Measurements from ENCODE around the gene S100B. TPM values are rescaled to one million over a fixed set of nuclear protein-coding genes. Genes with fewer than 3 reads are reported as not detected.

Gene S100B
- total and polyA plus RNA-seq, 2 of the 8 experiments (the other 6 are each of a cell fraction or from before 2014, with no cell fraction given), result 0.36 to 0.69 TPM

DNA sequence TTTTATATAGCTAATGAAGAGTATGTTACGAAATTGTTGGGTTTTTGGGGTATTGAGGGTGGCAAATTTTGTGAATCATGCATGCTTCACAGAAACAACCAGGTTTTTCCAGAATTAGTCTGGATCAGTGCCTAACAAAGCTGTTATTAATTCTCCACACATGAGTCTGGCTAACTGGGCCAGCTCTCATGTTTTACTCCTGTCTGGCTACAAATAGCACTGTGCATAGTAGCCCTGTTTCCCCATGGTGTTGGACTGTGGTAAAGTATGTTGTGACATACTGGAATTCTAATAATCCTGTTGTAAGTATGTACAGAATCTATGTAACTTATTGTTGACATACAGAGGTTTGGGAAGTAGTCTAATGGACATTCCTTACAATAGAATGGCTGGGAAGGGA lies 35.8 kb downstream of the S100B start:
- H2BK12ac ChIP-seq (ENCODE audit: low read depth, low read length), result no peak overlapping the region
- peaks cover 4 to 22% (median 13%) of the 10 kb centered on the region in 4 experiments; a peak in 5 of 8 replicates for H3K36me3 ChIP-seq (ENCODE audit: control insufficient read depth in 2 of 4, insufficient read depth in 4 of 4, low read length in 3 of 4)
- no peak for TF ChIP-seq RBBP5 (IDR thresholded peaks at IDR 0.05; ENCODE audit: borderline replicate concordance, low read depth, low read length)
- TF ChIP-seq TAF7 (optimal IDR thresholded peaks at IDR 0.05; ENCODE audit: borderline replicate concordance, low read depth, low read length), result no peak
- no peak for TF ChIP-seq POLR2AphosphoS5 (IDR thresholded peaks at IDR 0.05; ENCODE audit: low read depth, low read length)
- TF ChIP-seq KDM5A (IDR thresholded peaks at IDR 0.05; ENCODE audit: low read length), result no peak
- no peak for TF ChIP-seq EGR1 (IDR thresholded peaks at IDR 0.05; ENCODE audit: borderline replicate concordance, low read depth, low read length)
- TF ChIP-seq, protein P1, sequence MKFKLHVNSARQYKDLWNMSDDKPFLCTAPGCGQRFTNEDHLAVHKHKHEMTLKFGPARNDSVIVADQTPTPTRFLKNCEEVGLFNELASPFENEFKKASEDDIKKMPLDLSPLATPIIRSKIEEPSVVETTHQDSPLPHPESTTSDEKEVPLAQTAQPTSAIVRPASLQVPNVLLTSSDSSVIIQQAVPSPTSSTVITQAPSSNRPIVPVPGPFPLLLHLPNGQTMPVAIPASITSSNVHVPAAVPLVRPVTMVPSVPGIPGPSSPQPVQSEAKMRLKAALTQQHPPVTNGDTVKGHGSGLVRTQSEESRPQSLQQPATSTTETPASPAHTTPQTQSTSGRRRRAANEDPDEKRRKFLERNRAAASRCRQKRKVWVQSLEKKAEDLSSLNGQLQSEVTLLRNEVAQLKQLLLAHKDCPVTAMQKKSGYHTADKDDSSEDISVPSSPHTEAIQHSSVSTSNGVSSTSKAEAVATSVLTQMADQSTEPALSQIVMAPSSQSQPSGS (IDR thresholded peaks at IDR 0.05; ENCODE audit: low read length), result no peak
- no peak for TF ChIP-seq KDM4A (IDR thresholded peaks at IDR 0.05; ENCODE audit: low read depth, low read length, severe bottlenecking)
- TF ChIP-seq, protein P2, sequence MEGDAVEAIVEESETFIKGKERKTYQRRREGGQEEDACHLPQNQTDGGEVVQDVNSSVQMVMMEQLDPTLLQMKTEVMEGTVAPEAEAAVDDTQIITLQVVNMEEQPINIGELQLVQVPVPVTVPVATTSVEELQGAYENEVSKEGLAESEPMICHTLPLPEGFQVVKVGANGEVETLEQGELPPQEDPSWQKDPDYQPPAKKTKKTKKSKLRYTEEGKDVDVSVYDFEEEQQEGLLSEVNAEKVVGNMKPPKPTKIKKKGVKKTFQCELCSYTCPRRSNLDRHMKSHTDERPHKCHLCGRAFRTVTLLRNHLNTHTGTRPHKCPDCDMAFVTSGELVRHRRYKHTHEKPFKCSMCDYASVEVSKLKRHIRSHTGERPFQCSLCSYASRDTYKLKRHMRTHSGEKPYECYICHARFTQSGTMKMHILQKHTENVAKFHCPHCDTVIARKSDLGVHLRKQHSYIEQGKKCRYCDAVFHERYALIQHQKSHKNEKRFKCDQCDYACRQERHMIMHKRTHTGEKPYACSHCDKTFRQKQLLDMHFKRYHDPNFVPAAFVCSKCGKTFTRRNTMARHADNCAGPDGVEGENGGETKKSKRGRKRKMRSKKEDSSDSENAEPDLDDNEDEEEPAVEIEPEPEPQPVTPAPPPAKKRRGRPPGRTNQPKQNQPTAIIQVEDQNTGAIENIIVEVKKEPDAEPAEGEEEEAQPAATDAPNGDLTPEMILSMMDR (IDR thresholded peaks at IDR 0.05; ENCODE audit: control extremely low read depth in 1 of 3, insufficient read depth in 1 of 3, low read depth in 1 of 3, low read length in 3 of 3), result no peak
- no peak for TF ChIP-seq SIRT6 (IDR thresholded peaks at IDR 0.05; ENCODE audit: low read length)
- no peak for TF ChIP-seq SP2 (IDR thresholded peaks at IDR 0.05; ENCODE audit: low read length)

More for the DNA sequence above, 35.8 kb downstream of the S100B start:
- 94 to 100% methylated on average over 1 of the region's 1 CpG for WGBS, 2 experiments (ENCODE audit: extremely low coverage in 1 of 2, insufficient coverage in 1 of 2, insufficient read length in 1 of 2, insufficient replicate concordance in 2 of 2, low coverage in 1 of 2, low lambda C conversion rate in 2 of 2, missing lambda C conversion rate in 1 of 2)
- no peaks in the 10 kb centered on the region for H3K9me3 ChIP-seq (ENCODE audit: insufficient read depth in 2 of 2, low read depth in 1 of 2, low read length in 1 of 2)
- no peak overlapping the region for H3K14ac ChIP-seq (ENCODE audit: insufficient read length)
- H3K27ac ChIP-seq (ENCODE audit: low read depth, low read length), result no peak overlapping the region
- FAIRE-seq, result no peak
- no peak overlapping the region for H2BK15ac ChIP-seq (ENCODE audit: low read length)
- no peak for DNase-seq (ENCODE audit: low read depth in 1 of 2, low spot score in 2 of 2)
- H4K20me1 ChIP-seq (replicated peaks in 1 of 2; ENCODE audit: control insufficient read depth in 1 of 2, insufficient read depth in 2 of 2, low read length in 2 of 2), result peaks cover 0 to 2% of the 10 kb centered on the region in 2 experiments
- H3K9ac ChIP-seq (replicated peaks in 1 of 4; ENCODE audit: extremely low read depth in 1 of 4, low read depth in 3 of 4, low read length in 3 of 4), result no peak overlapping the region
- ChIA-PET POLR2A (ENCODE audit: partially characterized antibody) (no interaction called here), CTCF (ENCODE audit: partially characterized antibody) (no interaction called here)
- no peak overlapping the region for H3K56ac ChIP-seq (replicated peaks; ENCODE audit: insufficient read length, low read depth, low read length)
- no peak overlapping the region for H3K23ac ChIP-seq (ENCODE audit: insufficient read length)
- no peak overlapping the region for H4K8ac ChIP-seq (ENCODE audit: extremely low read depth, insufficient read depth, low read length)
- H3K18ac ChIP-seq (ENCODE audit: extremely low read depth, low read length), result no peak overlapping the region
- no peak overlapping the region for H3K4ac ChIP-seq (replicated peaks; ENCODE audit: insufficient read length, low read depth, low read length)
- no peaks in the 10 kb centered on the region for H3K27me3 ChIP-seq (replicated peaks in 1 of 4; ENCODE audit: control insufficient read depth in 3 of 4, extremely low read depth in 1 of 4, insufficient read depth in 3 of 4, low read length in 3 of 4)
- H3K79me2 ChIP-seq (ENCODE audit: control insufficient read depth in 1 of 2, insufficient read depth in 2 of 2, low read length in 2 of 2), result no peaks in the 10 kb centered on the region
- H3K4me1 ChIP-seq (replicated peaks in 1 of 4; ENCODE audit: control insufficient read depth in 3 of 4, insufficient read depth in 4 of 4, low read length in 3 of 4), result no peaks in the 10 kb centered on the region
- H2AFZ ChIP-seq (ENCODE audit: low read length), result no peak overlapping the region
- no peak overlapping the region for H2AK5ac ChIP-seq (ENCODE audit: low read depth, low read length)
- no peaks in the 10 kb centered on the region for H3K79me1 ChIP-seq (ENCODE audit: low read depth, low read length)
- H4K91ac ChIP-seq (replicated peaks; ENCODE audit: insufficient read length, low read length), result no peak overlapping the region
- no peak overlapping the region for H4K5ac ChIP-seq (ENCODE audit: insufficient read length, low read depth, low read length)
- no peak overlapping the region for H2BK20ac ChIP-seq (ENCODE audit: low read length)
- H2BK5ac ChIP-seq (ENCODE audit: low read depth, low read length), result no peak overlapping the region
- no peaks in the 10 kb centered on the region for H3K23me2 ChIP-seq (ENCODE audit: low read depth, low read length)
- no peak overlapping the region for H3K4me2 ChIP-seq (ENCODE audit: insufficient read depth in 1 of 2, low read depth in 2 of 2, low read length in 2 of 2)
- no peak overlapping the region for H2BK120ac ChIP-seq (replicated peaks; ENCODE audit: low read depth, low read length)
- H3K4me3 ChIP-seq (ENCODE audit: extremely low read depth in 1 of 4, insufficient read depth in 2 of 4, low read depth in 3 of 4, low read length in 4 of 4), result no peak overlapping the region

Data from H1 (cell line).